Endothelial cell of umbilical vein (primary cell): ENCODE data around the gene BTAF1. TPM values are rescaled to one million over a fixed set of nuclear protein-coding genes. Genes with fewer than 3 reads are reported as not detected.

Experiments used
- BruUV-seq: library from RNA; stranded (reverse); fragments of 400-500 nt; replicated peaks from 2 replicates; lab custom pipeline; 2021; lab: Mats Ljungman, UMichigan
- CTCF ChIA-PET: fragments of 300-600, 350-600 bp; sonication (Branson Sonifier 250); formaldehyde crosslinking; loops from one replicate; lab custom pipeline; 2021; ENCODE audit warnings: antibody characterized with exemption, inconsistent platforms; lab: Charles Lee
- POLR2A ChIA-PET: fragments of 300-600, 350-600 bp; sonication (Branson Sonifier 250); formaldehyde crosslinking; loops from one replicate; lab custom pipeline; 2021; ENCODE audit warnings: antibody characterized with exemption, inconsistent platforms; lab: Charles Lee
- DNase-seq: peaks from one replicate; pipeline ENCODE4 v3.0.0-alpha.2; 2011; ENCODE audit warnings: low read depth, low spot score
- FAIRE-seq: peaks from 2 replicates; lab custom pipeline; 2011; peaks lifted over from hg19 to GRCh38; lab: Jason Lieb, UNC
- H2AFZ ChIP-seq: 2 replicates; pipeline ENCODE4 v1.6.0; 2012; ENCODE audit warnings: low read depth, low read length, control low read depth, inconsistent platforms
- H3K27ac ChIP-seq: 2 replicates; pipeline ENCODE4 v1.5.1; 2011; ENCODE audit warnings: low read depth, mild to moderate bottlenecking, control low read depth, low read length, moderate library complexity; ENCODE audit not compliant: insufficient read depth
- H3K27me3 ChIP-seq, 2 experiments: 2 replicates each; pipeline versions ENCODE4 v1.6.0 to v1.6.1; 2011; ENCODE audit warnings: low read length in 2 of 2, mixed read lengths in 1 of 2; ENCODE audit not compliant: control insufficient read depth in 2 of 2, insufficient read depth in 2 of 2
- H3K36me3 ChIP-seq, 2 experiments: 2 replicates in 1 of 2; 3 replicates in 1 of 2; pipeline ENCODE4 v1.5.1; 2011; ENCODE audit warnings: low read length in 2 of 2, mild to moderate bottlenecking in 1 of 2, moderate library complexity in 1 of 2; ENCODE audit not compliant: control insufficient read depth in 2 of 2, insufficient read depth in 2 of 2; ENCODE audit errors: extremely low read depth in 1 of 2
- H3K4me1 ChIP-seq: 3 replicates; pipeline ENCODE4 v1.5.1; 2011; ENCODE audit warnings: mild to moderate bottlenecking, low read length; ENCODE audit not compliant: control insufficient read depth, insufficient read depth; ENCODE audit errors: extremely low read depth
- H3K4me2 ChIP-seq: 2 replicates; pipeline ENCODE4 v1.6.1; 2011; ENCODE audit warnings: low read length, control low read depth, mixed read lengths; ENCODE audit not compliant: insufficient read depth
- H3K4me3 ChIP-seq, 3 experiments: fragments of 200-600 bp in 1 of 3; sonication (generic), shearing (Covaris generic) in 1 of 3; replicated peaks in 1 of 3; 2 replicates each; pipeline ENCODE4 v1.5.1; 2011 to 2016; ENCODE audit warnings: control low read depth in 3 of 3, low read length in 3 of 3, mild to moderate bottlenecking in 2 of 3, inconsistent platforms in 1 of 3, low read depth in 1 of 3, moderate library complexity in 1 of 3; ENCODE audit not compliant: insufficient read depth in 1 of 3
- H3K79me2 ChIP-seq: 2 replicates; pipeline ENCODE4 v1.6.0; 2012; ENCODE audit warnings: low read length, inconsistent platforms; ENCODE audit not compliant: control insufficient read depth, insufficient read depth
- H3K9ac ChIP-seq: replicated peaks from 2 replicates; pipeline ENCODE3; 2011; ENCODE audit warnings: low read length, control low read depth; ENCODE audit not compliant: insufficient read depth; ENCODE audit errors: extremely low read depth
- H3K9me1 ChIP-seq: replicated peaks from 3 replicates; pipeline ENCODE4 v1.6.0; 2011; ENCODE audit warnings: mild to moderate bottlenecking, low read length; ENCODE audit not compliant: control insufficient read depth, insufficient read depth; ENCODE audit errors: extremely low read depth
- H3K9me3 ChIP-seq: replicated peaks from 2 replicates; pipeline ENCODE4 v1.5.1; 2012; ENCODE audit warnings: low read length, inconsistent platforms; ENCODE audit not compliant: control insufficient read depth, insufficient read depth
- H4K20me1 ChIP-seq: replicated peaks from 2 replicates; pipeline ENCODE3; 2011; ENCODE audit warnings: mild to moderate bottlenecking, low read length; ENCODE audit not compliant: control insufficient read depth, insufficient read depth; ENCODE audit errors: extremely low read depth
- CTCF ChIP-seq, 2 donors: IDR thresholded peaks; 1 replicate in 1 of 2; 2 replicates in 1 of 2; pipeline ENCODE4 v1.5.1; 2011; ENCODE audit warnings: low read length in 2 of 2, mild to moderate bottlenecking in 2 of 2, moderate library complexity in 2 of 2, control low read depth in 1 of 2, inconsistent platforms in 1 of 2, low read depth in 1 of 2; ENCODE audit not compliant: insufficient read depth in 1 of 2; ENCODE audit errors: extremely low read depth in 1 of 2
- EZH2 ChIP-seq: IDR thresholded peaks from 2 replicates; pipeline ENCODE4 v1.6.1; 2012; ENCODE audit warnings: borderline replicate concordance, low read depth, mild to moderate bottlenecking, moderate library complexity, low read length, inconsistent platforms; ENCODE audit not compliant: severe bottlenecking
- FOS ChIP-seq: IDR thresholded peaks from 2 replicates; pipeline ENCODE4 v1.6.1; 2011; ENCODE audit warnings: mild to moderate bottlenecking, low read length, moderate library complexity, borderline replicate concordance; ENCODE audit not compliant: insufficient read depth
- GATA2 ChIP-seq: IDR thresholded peaks from 2 replicates; pipeline ENCODE4 v1.7.0; 2011; ENCODE audit warnings: low read depth, mild to moderate bottlenecking, moderate library complexity, mixed read lengths, low read length; ENCODE audit not compliant: insufficient read length, insufficient read depth
- JUN ChIP-seq: IDR thresholded peaks from 2 replicates; pipeline ENCODE4 v1.6.1; 2011; ENCODE audit warnings: borderline replicate concordance, low read depth; ENCODE audit not compliant: insufficient read length, insufficient read depth
- MAX ChIP-seq: IDR thresholded peaks from 2 replicates; pipeline ENCODE4 v1.6.1; 2011; ENCODE audit not compliant: insufficient read depth, insufficient read length
- MYC ChIP-seq: IDR thresholded peaks from one replicate; pipeline ENCODE4 v1.6.1; 2011; ENCODE audit warnings: mild to moderate bottlenecking, low read depth, low read length
- POLR2A ChIP-seq: IDR thresholded peaks from 2 replicates; pipeline ENCODE4 v1.6.1; 2012; ENCODE audit warnings: low read depth, mild to moderate bottlenecking, control low read depth, low read length
- POLR2AphosphoS5 ChIP-seq: IDR thresholded peaks from 2 replicates; pipeline ENCODE4 v1.6.1; 2012; ENCODE audit warnings: low read depth, mild to moderate bottlenecking, control low read depth, low read length, moderate library complexity; ENCODE audit not compliant: insufficient read depth
- dilution Hi-C: fragments of 300-500 bp; cut with MboI; formaldehyde crosslinking; loops from one replicate; pipeline ENCODE4 v1.15.0; 2019; ENCODE audit warnings: low sequenced_read_pairs; ENCODE audit not compliant: extremely low pct_ligation_motif_present
- intact Hi-C: fragments of 100-400 bp; cut with micrococcal nuclease; formaldehyde crosslinking; loops from one replicate; pipeline ENCODE4 v1.10.0; 2022
- polyA plus RNA-seq, 4 experiments: library from polyadenylated mRNA; depleted of rRNA in 3 of 4; stranded (reverse) in 3 of 4; unstranded in 1 of 4; fragments of >200 nt; gene quantifications; 2 replicates each; pipeline versions ENCODE4 v1.2.1 to v1.2.3, GENCODE V29; 2011 to 2012; ENCODE audit warnings: missing spikeins in 1 of 4
- total RNA-seq: library from RNA; stranded (reverse); gene quantifications from 2 replicates; pipeline ENCODE4 v1.2.3, GENCODE V29; 2021

Gene BTAF1
- total and polyA plus RNA-seq, 2 donors (not counting 3 experiments of a cell fraction or from before 2014, with no cell fraction given) = 9.9 to 23.1 TPM

GRCh38 chr10:91980319-91980718 is 56.7 kb downstream of the BTAF1 start:
- FAIRE-seq (no peak), DNase-seq (no peak)
- CTCF ChIA-PET = no interaction called here

More at GRCh38 chr10:91980319-91980718, 56.7 kb downstream of the BTAF1 start:
- Histone ChIP-seq H3K4me3 (no peak overlapping the region), H3K36me3 (peaks cover 4 to 17% of the 10 kb centered on the region in 2 experiments), H3K79me2 (no peaks in the 10 kb centered on the region), H3K9me1 (no peaks in the 10 kb centered on the region), H4K20me1 (no peaks in the 10 kb centered on the region), H3K4me2 (no peak overlapping the region), H3K9me3 (no peaks in the 10 kb centered on the region), H3K9ac (no peak overlapping the region), H3K4me1 (peaks cover 17% of the 10 kb centered on the region), H3K27ac (no peak overlapping the region), H3K27me3 (no peaks in the 10 kb centered on the region), H2AFZ (no peak overlapping the region)
- intact Hi-C loops = no loop called here
- dilution Hi-C loops = no loop called here
- TF ChIP-seq POLR2AphosphoS5 (no peak), JUN (no peak), CTCF (IDR thresholded peaks at IDR 0.05; ENCODE audit: extremely low read depth in 1 of 2, insufficient read depth in 1 of 2, low read depth in 1 of 2, low read length in 2 of 2) (no peak), MYC (no peak), MAX (no peak), FOS (no peak), EZH2 (no peak), POLR2A (no peak), GATA2 (no peak)
- no TSS peak for BruUV-seq
- POLR2A ChIA-PET = no interaction called here
